Measurements from ENCODE around the gene SNX32. TPM values are rescaled to one million over a fixed set of nuclear protein-coding genes. Genes with fewer than 3 reads are reported as not detected.
A peak's percentile ranks its signal among the peaks of the same experiment; 100 is the strongest.

SNX32 gene
- total and polyA plus RNA-seq, 2 of the 13 experiments (the other 11 are each of a cell fraction or from before 2014, with no cell fraction given), result 0.09 to 0.34 TPM

- TF ChIP-seq PCBP2 (optimal IDR thresholded peaks at IDR 0.05; ENCODE audit: low read depth, low read length, poor library complexity, severe bottlenecking) (no peak), ZSCAN31 (CRISPR knock-in tag; IDR thresholded peaks at IDR 0.05; ENCODE audit: low read depth) (no peak), ZNF556 (CRISPR knock-in tag; IDR thresholded peaks at IDR 0.05; ENCODE audit: borderline replicate concordance) (no peak), THAP9 (CRISPR knock-in tag; IDR thresholded peaks at IDR 0.05; ENCODE audit: borderline replicate concordance) (no peak), AHDC1 (CRISPR knock-in tag; IDR thresholded peaks at IDR 0.05; ENCODE audit: borderline replicate concordance) (no peak), RNF2 (conservative IDR thresholded peaks at IDR 0.05; ENCODE audit: low read depth) (no peak), USF2 (IDR thresholded peaks at IDR 0.05; ENCODE audit: low read depth, low read length) (no peak), USF2 (CRISPR knock-in tag; IDR thresholded peaks at IDR 0.05; ENCODE audit: borderline replicate concordance) (no peak), BHLHE40 (IDR thresholded peaks at IDR 0.05; ENCODE audit: low read length) (peak; percentile 27; the same call in 1 of the 2 replicates), NFKB2 (CRISPR knock-in tag; IDR thresholded peaks at IDR 0.05; ENCODE audit: borderline replicate concordance) (no peak), ZNF263 (CRISPR knock-in tag; IDR thresholded peaks at IDR 0.05) (peak; percentile 45; the same call in 1 of the 2 replicates), BCL6 (CRISPR knock-in tag; IDR thresholded peaks at IDR 0.05) (no peak), LCORL (IDR thresholded peaks at IDR 0.05) (no peak), LCORL (CRISPR knock-in tag; IDR thresholded peaks at IDR 0.05) (no peak; the same call in 1 of the 2 replicates), SIN3A (IDR thresholded peaks at IDR 0.05; ENCODE audit: borderline replicate concordance, low read depth, low read length) (no peak; the same call in 1 of the 2 replicates), PITX1 (CRISPR knock-in tag; IDR thresholded peaks at IDR 0.05) (no peak), ISL2 (CRISPR knock-in tag; IDR thresholded peaks at IDR 0.05) (no peak), RORA (CRISPR knock-in tag; IDR thresholded peaks at IDR 0.05) (no peak), HIC2 (CRISPR knock-in tag; IDR thresholded peaks at IDR 0.05; ENCODE audit: low read depth) (no peak)
Measured at GRCh38 chr11:65903068-65903481, 69.3 kb downstream of the SNX32 start (continued).
